Activated B cell treated with CpG ODN at 0.5 μM for 24 hours (primary cell): ENCODE measurements around the gene PROM1. TPM values are rescaled to one million over a fixed set of nuclear protein-coding genes. Genes with fewer than 3 reads are reported as not detected.

Experiments used
- ATAC-seq: fragments of 200-7000 bp; cut with Tn5 transposase; one replicate; pipeline ENCODE4 v1.10.0; 2021; ENCODE audit warnings: low read depth, mild to moderate bottlenecking, moderate library complexity
- CTCF ChIA-PET: fragments of 350-600 bp; sonication (Branson Sonifier 250); formaldehyde crosslinking; loops from one replicate; lab custom pipeline; 2021; ENCODE audit warnings: antibody characterized with exemption; lab: Charles Lee
- POLR2A ChIA-PET: fragments of 350-600 bp; sonication (Branson Sonifier 250); formaldehyde crosslinking; loops from one replicate; lab custom pipeline; 2021; ENCODE audit warnings: antibody characterized with exemption; lab: Charles Lee
- DNase-seq: peaks from one replicate; pipeline ENCODE4 v3.0.0; 2022
- H3K27ac Mint-ChIP-seq: one replicate; pipeline ENCODE4 v1.8.0; 2020; ENCODE audit warnings: mixed read lengths
- H3K27me3 Mint-ChIP-seq: one replicate; pipeline ENCODE4 v1.8.0; 2021; ENCODE audit warnings: mixed read lengths
- H3K36me3 Mint-ChIP-seq: one replicate; pipeline ENCODE4 v1.8.0; 2021; ENCODE audit warnings: low read depth, mixed read lengths
- H3K4me1 Mint-ChIP-seq: one replicate; pipeline ENCODE4 v1.8.0; 2021; ENCODE audit warnings: mixed read lengths
- H3K4me3 Mint-ChIP-seq: one replicate; pipeline ENCODE4 v1.8.0; 2020; ENCODE audit warnings: mild to moderate bottlenecking, mixed read lengths
- H3K9me3 Mint-ChIP-seq: one replicate; pipeline ENCODE4 v1.8.0; 2020; ENCODE audit warnings: mixed read lengths
- CTCF ChIP-seq: fragments of 200-600 bp; IDR thresholded peaks from one replicate; pipeline ENCODE4 v1.8.0; 2022; ENCODE audit warnings: antibody characterized with exemption, mild to moderate bottlenecking
- intact Hi-C: fragments of 100-400 bp; cut with micrococcal nuclease; formaldehyde crosslinking; loops from one replicate; pipeline ENCODE4 v1.15.1; 2024
- total RNA-seq: library from RNA; stranded (reverse); gene quantifications from 2 replicates; pipeline ENCODE4 v1.2.3, GENCODE V29; 2022

PROM1 gene
- total RNA-seq, 1 donor from 2014 or later = not detected

- CTCF ChIA-PET = interaction anchor here (0.6 to 5.3 kb wide), 19 partner anchors 10 to 477 kb away, joined by 3 to 114 read pairs (median 4); no protein-coding TSS in a partner anchor
- Mint-ChIP-seq H3K27me3 (no peaks in the 10 kb centered on the region), H3K4me3 (no peak overlapping the region), H3K36me3 (peaks cover 2% of the 10 kb centered on the region), H3K27ac (no peak overlapping the region), H3K9me3 (peaks cover 9% of the 10 kb centered on the region), H3K4me1 (peaks cover 5% of the 10 kb centered on the region)
- TF ChIP-seq CTCF = no peak
- DNase-seq (peak; percentile 56), ATAC-seq (peak; percentile 100)
- intact Hi-C loops = loop anchor here (1.0 to 2.0 kb wide), 5 partner anchors 66 to 725 kb away; no protein-coding TSS in a partner anchor
- POLR2A ChIA-PET = interaction anchor here (1.6 kb wide), 1 partner anchor 151 kb away, joined by 4 read pairs; no protein-coding TSS in a partner anchor
These were observed 127.5 kb downstream of the PROM1 start for GRCh38 chr4:15956179-15956850.

- TF ChIP-seq CTCF = no peak
- ChIA-PET CTCF (interaction anchor here (0.6 to 5.3 kb wide), 17 partner anchors 9 to 476 kb away, joined by 3 to 114 read pairs (median 4); no protein-coding TSS in a partner anchor), POLR2A (interaction anchor here (1.6 kb wide), 1 partner anchor 150 kb away, joined by 4 read pairs; no protein-coding TSS in a partner anchor)
- Mint-ChIP-seq H3K27me3 (no peaks in the 10 kb centered on the region), H3K36me3 (peaks cover 2% of the 10 kb centered on the region), H3K27ac (no peak overlapping the region), H3K4me3 (no peak overlapping the region), H3K4me1 (peaks cover 5% of the 10 kb centered on the region), H3K9me3 (peaks cover 9% of the 10 kb centered on the region)
- ATAC-seq (no peak), DNase-seq (no peak)
- intact Hi-C loops = loop anchor here (1.0 to 2.0 kb wide), 5 partner anchors 65 to 724 kb away; no protein-coding TSS in a partner anchor
These were observed 128.2 kb downstream of the PROM1 start for GRCh38 chr4:15955670-15956069.

- Mint-ChIP-seq H3K36me3 (peaks cover 2% of the 10 kb centered on the region), H3K4me3 (no peak overlapping the region), H3K27ac (no peak overlapping the region), H3K4me1 (peaks cover 5% of the 10 kb centered on the region), H3K9me3 (peaks cover 9% of the 10 kb centered on the region), H3K27me3 (no peaks in the 10 kb centered on the region)
- DNase-seq = no peak
- TF ChIP-seq CTCF = no peak
- ChIA-PET CTCF (interaction anchor here (2.6 to 5.3 kb wide), 2 partner anchors 71 to 147 kb away, joined by 14 to 114 read pairs; no protein-coding TSS in a partner anchor), POLR2A (no interaction called here)
- no peak for ATAC-seq
- intact Hi-C loops = no loop called here
These were observed 130.2 kb downstream of the PROM1 start for GRCh38 chr4:15953625-15954024.

- DNase-seq (no peak), ATAC-seq (no peak)
- H3K36me3 Mint-ChIP-seq = peaks cover 2% of the 10 kb centered on the region
- H3K27ac Mint-ChIP-seq = no peak overlapping the region
- H3K9me3 Mint-ChIP-seq = peaks cover 9% of the 10 kb centered on the region
- intact Hi-C loops = no loop called here
- ChIA-PET CTCF (interaction anchor here (2.6 to 5.3 kb wide), 2 partner anchors 69 to 145 kb away, joined by 14 to 114 read pairs; no protein-coding TSS in a partner anchor), POLR2A (no interaction called here)
- H3K27me3 Mint-ChIP-seq = no peaks in the 10 kb centered on the region
- H3K4me3 Mint-ChIP-seq = no peak overlapping the region
- TF ChIP-seq CTCF = no peak
- peaks cover 5% of the 10 kb centered on the region for H3K4me1 Mint-ChIP-seq
These were observed 132.0 kb downstream of the PROM1 start for GRCh38 chr4:15951781-15952180.

- Mint-ChIP-seq H3K36me3 (no peaks in the 10 kb centered on the region), H3K27me3 (no peaks in the 10 kb centered on the region), H3K9me3 (no peaks in the 10 kb centered on the region), H3K27ac (no peak overlapping the region), H3K4me1 (no peaks in the 10 kb centered on the region), H3K4me3 (no peak overlapping the region)
- intact Hi-C loops = no loop called here
- TF ChIP-seq CTCF = no peak
- POLR2A ChIA-PET = no interaction called here
- DNase-seq = no peak
- CTCF ChIA-PET = interaction anchor here (1.2 kb wide), 1 partner anchor 143 kb away, joined by 4 read pairs; no protein-coding TSS in a partner anchor
- ATAC-seq = no peak
These were observed 135.0 kb downstream of the PROM1 start for GRCh38 chr4:15948826-15949225.
